ENCODE results near the gene TEX35.

TEX35 gene

DNA sequence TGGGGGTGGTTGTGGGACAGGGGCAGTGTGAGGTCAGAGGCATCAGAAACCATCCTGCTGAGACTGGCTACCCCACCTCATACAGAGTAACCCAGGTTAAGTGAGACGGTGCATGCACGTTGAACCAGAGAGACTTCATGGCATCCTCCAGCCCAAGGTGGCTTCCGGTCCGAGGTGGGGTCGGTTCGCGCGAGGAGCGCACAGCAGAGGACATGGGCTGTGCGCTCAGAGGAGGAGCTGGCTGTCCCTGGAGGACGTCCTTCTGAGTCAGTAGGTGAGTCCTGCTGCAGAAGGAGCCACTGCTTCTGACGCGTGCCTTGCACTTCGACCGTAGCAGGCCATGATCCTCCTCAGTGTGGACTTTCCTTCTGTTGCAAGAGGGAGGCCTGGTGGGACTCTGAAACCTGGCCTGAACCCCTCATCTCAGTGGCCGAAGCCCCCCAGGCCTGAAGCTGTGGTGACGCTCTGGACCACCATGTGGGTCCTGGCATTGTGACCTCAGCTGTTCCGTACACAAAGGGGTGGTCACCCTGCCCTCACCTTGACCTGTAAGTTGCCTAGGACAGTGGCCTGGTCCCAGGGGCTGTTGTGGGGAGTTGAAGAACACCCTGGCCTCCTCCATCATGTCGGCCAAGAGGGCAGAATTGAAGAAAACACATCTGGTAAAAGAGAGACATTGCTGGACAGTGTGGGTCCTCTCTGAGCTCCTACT lies at the start of gene TEX35:
TEX35 (plus strand) TSS at position 544 of the 712 bp plus-strand sequence; CDS start at position 624, 80 bp downstream.
- DNase-seq = no peak

DNA sequence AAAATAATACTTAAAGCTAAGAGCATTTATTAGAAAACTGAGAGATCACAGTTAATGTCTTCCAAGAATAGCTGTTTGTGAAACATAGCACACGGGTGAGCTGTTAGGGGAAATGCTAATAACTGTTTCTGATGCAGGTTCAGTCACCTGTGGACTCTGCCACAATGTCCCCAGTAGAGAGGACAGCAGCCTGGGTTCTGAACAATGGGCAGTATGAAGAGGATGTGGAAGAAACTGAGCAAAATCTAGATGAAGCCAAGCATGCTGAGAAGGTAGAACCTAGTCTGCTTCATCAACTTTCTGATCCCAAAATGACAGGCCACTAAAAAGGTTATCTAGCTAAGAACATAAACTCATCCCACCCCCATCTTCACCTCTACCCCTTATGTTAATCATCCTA lies 48.8 kb upstream of the TEX35 start:
- no peak for DNase-seq

DNA sequence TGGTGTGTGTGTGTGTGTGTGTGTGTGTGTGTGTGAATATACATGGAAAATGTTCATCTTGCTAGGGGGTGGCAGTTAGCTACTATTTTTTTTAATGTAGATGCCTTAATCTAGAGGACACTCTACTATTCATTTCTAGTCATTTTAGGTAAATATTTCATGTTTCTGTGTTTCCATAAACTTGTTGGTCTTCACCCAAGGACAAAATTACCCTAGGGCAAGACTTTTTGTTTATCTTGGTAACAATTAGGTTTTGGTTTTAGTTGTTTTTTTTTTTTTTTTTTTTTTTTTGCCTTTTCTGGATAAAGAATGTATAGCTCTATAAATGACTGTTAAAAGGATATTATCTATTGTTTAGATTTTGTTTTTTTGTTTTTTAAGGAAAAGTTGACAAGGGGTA lies 48.3 kb upstream of the TEX35 start:
- DNase-seq = no peak

DNA sequence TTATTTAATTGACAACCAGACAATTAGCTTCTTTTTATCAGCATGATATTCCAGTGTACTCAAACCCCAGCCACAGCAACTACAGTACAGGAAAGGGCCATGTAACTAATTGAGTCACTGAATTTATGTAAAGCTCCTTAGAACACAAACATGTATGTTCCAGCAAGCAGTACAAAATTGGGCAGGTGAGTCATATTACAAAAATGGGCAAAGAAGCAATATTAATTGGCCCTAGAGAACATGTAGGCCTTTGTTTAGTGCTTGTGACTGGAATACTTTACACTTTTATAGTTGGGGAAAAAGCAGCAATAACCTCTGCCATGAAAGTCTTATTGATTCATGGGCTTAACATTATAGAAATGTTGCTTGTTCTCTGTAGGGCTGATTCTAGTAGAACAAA lies 47.9 kb upstream of the TEX35 start:
- DNase-seq = no peak

DNA sequence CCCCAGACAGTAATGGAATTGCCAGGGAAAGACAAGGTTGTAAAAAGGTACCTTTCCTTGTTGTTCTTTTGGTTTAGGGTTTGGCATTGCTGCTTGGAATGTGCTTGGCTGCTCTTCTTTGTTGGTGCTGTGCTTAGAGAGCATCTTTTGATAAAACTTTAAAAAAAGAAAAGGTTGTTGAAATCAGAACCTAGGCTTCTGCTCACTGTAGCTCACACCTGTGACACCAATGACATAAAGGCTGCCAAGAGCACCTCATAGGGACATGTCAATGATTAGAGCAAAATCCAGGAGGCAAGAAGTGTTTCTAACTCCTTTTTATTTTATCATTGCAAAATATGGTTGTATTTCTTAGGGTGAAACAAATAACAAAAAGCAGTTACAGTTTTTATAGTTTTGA lies 45.1 kb upstream of the TEX35 start:
- no peak for DNase-seq

DNA sequence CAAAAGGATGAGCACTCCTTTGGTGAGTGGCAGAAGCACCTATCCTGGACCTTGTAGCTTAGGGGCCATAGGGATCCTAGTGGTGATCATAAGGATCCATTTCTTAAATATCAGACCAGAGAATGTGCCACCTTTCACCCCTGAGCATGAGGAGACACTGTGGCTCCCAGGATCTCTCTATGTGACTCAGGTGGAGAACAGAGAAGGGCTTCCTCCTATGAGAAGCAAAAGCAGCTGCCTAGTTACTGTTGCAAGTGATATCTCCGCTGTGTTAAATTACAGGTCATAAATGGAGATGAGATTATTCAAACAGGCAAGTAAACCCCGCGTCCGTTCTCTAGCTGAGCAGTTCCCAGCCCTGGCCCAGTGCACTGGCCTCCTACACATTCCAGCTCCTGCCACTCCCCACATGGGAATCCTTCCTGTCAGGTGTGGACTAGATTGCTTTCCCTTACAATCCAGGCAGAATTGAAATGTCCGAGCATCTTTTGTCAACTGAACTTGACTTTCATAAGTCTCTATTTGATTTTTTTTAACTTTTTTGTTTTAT lies 42.4 kb upstream of the TEX35 start:
- no peak for DNase-seq

DNA sequence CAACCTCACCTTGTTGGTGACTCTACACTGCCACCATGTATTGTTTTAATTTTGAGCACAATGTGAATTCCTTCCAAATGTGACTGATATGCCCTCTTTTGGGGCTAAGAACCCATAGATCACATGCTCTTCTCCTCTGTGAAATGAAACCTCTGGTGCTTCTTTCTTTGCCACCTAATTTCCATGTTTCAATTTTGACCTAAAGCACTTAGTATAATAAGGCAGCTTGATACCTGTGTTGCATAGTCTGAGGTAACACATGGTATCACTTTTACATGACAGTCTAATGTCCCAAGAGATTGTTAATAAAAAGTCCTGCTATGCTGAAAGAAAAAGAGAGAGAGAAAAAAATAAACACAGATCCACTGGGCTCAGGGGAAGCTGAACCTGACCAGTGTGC lies 40.4 kb upstream of the TEX35 start:
- DNase-seq = no peak

DNA sequence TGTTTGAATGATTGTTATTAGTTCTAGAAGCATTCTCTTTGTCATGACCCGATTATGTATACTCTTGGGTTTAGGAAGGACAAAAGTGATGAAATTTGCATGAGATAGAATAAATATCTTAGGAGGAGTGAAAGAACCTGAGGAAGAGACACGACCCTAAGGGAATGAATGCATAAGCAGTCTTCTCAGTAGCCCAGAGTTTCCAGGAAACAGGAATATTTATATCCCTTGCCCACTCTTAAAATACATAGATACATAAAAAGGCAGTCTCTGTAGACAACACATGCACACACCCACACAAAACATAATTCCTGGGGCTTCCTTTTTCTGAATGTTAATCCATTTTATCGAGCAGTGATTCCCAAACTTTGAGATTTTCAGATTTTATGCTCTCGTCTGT lies 35.5 kb upstream of the TEX35 start:
- DNase-seq = no peak

DNA sequence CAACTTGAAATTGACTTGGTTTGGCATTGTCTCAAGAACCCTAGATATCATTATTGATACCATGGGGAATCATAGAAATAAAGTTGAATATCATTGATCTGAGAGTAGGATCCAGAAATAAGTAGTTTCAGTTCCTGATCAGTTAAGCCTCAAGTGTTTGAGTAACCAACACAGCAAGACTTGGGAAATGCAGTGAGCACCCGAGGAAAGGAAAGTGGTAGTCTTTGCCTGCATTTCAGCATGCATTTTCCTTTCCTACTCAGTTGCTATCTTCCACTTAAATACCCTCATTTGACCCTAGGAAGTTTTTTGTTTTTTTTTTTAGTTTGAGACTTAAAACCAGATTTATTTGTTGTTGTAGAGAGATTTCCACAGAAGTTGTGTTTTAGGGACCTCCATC lies 35.1 kb upstream of the TEX35 start:
- no peak for DNase-seq

DNA sequence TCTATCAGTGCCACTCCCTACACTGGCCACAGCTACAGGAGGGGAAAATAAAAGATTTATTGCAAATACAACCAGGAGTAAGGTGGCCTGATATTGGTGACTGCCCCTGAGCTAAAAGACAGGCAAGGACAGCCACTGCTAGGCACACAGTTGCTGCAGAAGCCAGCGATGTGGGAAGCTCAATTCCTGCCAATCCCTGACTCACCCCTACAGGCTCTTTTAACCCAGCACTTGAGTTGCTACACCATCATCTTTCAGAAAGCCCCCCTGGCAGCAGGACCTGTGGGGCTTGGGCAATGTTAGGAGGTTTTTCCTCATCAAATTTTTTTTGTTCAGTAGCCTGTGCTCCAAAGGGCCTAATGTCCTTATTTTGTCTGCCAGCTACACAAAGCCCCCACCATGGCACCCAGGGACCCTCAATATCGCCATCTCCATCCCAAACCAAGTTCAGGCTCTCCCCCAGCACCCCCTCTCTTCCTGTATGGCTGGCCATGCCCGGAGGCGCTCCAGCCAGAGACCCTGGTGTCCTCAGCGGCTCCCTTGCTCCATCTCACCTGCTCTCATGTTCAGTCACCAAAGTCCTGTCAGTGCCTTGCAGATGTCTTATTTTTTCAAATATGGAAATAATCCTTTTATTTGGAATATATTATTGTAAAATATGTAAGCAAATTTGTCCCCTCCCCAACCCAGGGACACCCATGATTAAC lies 29.5 kb upstream of the TEX35 start:
- DNase-seq = no peak

DNA sequence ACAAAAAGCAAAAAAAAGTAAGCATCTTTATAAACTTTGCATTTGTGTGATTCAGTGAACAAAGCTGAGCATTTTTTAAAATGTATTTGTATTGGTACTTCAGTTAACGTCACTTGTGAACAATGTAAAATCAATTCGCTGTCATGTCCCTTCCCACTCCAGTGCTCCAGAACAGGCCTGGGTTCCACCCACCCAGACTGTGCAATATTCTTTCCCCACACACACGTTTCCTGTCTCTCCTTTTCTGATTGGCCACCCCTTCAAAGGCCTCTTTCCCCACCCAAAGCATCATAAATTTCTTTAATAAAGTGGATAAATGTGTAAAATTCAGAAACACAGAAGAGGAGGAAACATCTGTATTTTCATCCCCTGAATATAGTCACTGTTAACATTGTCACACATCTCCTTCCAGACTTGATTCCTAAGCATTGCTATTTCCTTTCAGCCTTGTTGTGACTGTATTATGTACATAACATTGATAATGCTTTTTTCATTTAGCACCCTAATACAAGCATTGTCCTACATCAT lies 28.1 kb upstream of the TEX35 start:
- DNase-seq = no peak

DNA sequence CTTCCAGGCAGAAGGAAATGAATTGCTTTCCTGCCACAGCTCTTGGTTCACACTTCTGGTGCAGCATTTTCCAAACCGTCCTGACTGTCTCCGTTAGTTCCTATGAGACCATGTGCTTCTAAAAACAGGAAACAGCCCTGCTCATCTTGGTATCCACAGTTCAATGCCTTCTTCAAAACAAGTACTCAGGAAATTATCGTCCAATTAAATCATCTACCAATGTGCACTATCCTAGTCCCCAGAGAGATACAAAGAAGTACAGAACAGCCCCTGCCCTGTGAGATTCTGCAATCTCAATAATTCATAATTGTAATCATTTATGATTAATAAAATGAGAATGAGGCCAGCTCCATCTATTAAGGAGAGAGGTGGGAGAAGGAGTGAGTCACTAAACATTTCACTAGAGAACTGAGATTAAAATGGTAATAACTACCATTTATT lies 27.3 kb upstream of the TEX35 start:
- DNase-seq = no peak

DNA sequence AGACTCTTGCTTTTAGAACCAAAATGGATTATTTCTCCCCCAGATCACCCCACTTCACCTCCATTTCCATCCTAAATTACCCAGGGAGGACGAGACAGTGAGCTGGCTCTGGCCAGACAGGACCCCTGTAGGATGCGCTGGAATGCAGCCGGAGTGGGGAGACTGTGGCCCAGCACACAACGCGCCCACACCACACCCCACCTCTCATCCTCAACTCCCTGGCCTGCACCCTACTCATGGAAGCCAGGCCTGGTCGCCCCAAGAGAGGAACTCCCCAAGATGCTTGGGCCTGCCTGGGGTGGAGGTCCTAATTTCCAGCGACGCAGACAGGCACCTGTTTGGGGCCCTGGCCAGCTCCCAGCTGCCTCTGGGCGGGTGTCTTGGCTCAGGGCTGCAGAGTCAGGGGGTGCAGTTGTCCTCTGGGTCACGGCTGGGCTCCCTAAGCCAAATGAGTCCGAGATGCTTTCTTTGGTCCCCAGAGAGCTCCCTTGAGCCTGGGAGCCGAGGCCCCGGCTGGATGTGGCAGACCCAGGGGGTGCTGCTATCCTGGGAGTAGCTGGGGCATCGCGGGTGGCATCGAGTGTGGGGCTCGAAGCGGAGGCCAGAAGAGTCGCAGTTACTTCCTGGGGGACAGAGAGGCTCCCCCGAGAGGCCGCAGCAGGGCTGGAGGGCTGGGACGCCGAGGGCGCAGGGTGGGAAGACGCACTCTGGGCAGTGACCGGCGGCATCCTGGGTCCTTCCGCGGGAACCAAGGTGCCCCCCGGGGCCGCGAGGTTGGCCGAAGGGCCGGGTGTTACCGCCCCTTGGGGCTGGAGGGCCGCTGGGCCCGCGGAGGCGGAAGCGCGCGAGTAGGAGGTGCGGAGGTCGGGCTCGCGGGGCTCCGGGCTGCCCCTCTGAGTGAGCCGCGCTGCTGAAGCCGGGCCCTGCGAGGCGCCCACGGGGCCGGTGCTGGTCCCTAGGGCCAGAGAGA lies 26.5 kb upstream of the TEX35 start:
- DNase-seq = no peak

DNA sequence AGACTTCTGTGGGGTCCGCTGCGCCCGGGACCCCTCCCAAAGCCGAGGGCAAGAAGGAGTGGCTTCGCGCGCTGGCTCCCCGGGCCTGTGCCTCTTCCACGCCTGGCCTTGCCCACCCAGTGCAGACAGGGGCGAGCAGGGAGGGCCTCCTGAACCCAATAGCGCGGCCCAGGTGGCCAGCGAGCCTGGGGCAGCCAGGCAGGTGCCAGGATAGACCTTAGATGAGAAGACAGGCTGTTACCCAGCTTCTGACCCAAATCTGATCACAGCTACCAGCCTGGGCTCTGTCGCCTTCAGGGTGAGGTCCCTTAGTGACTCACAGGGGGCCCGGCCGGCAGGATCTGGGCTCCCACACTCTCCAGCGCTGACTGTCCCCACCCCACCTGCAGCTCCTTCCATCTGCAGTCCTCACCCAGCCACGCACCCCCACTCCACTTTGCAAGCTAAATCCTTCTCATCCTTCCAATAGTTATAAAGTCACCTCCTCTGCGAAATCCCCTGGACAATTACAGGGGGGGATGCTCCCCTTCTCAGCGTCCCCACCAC lies 25.8 kb upstream of the TEX35 start:
- DNase-seq = no peak

DNA sequence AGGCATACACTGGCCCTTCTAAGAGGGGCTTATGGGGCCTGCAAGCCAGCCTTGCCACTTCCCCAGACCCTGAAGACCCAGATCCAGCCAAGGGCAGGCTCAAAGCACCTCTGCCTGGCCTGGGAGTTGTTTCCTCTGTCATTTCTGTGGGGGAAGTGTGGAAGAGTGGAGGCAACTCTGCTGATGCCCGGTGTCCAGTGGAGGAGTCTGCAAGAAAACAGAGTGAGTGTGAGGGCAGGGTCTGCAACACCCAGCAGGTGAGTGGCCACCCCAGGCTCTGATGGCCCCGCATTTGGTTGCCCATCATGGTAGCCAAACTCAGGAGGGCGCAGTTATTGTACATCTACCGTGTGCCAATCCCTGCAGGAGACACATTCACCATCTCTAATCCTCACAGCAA lies 24.5 kb upstream of the TEX35 start:
- no peak for DNase-seq

DNA sequence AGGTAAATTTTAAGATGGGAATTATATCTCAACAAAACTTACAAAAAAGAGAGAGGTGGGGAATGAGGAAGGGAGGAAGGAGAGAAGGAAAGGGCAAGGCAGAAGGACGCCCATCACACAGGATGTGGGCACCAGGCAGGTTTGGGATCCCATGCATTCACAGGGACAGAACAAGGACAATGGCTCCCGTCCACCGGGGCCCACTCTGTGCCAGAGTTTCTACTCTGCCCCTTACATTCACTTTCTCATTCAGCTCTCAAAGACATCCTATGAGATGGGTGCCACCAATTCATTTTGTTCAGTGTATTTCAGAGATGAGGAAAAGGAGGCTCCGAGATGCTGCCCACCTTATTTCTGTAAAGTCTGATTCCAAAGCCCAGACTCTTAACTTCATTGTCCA lies 23.5 kb upstream of the TEX35 start:
- DNase-seq = no peak

DNA sequence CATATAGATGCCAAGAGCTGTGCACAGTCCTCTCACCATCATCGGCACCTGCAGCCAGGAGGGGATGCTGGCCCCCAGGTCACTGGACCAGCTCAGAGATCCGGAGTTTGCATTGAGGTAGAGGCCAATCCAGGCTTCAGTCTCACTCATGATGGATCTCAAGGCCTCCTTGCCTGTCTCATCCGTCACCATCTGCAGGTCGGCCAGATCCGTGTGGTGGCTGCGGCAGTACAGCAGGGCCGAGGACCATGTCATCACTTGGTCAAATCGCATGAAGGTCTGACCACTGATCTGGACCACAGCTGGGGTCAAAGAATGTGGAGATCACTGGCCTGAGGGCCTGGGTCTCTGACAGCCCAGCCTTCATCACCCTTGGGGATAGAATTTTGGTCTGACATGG lies 22.8 kb upstream of the TEX35 start:
- no peak for DNase-seq

DNA sequence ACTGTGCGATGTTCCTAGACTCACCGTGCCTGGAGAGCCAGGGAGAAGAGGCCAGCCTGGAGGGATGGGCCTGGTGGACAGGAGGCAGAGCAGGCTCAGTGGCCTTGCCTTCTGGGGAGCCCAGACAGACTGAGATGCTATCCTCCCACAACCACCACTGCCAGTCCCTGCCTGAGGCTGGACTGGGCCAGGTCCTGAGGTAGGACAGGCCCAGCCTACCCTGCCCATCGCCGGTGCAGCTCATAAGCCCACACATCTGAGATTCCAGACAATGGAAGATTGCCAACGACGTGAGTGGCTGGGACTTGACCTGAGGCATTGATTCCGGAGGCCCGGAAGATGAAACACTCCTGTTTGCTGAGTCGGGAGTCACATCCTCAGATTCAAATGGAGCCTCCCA lies 21.9 kb upstream of the TEX35 start:
- DNase-seq = no peak

DNA sequence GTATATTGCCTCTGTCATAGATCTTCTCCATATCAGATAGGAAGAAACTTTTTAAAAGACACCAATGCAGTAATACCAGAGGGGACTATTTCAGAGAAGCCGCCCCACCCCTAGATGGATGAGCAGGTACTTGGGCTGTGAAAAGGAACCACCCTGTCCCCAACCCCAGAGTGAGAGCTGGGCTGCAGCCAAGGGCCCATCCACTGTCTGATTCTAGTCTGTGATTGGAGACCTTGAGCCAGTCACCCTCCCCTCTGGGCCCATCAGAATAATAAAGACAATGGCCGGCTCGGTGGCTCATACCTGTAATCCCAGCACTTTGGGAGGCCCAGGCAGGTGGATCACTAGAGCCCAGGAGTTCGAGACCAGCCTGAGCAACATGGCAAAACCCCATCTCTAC lies 21.2 kb upstream of the TEX35 start:
- no peak for DNase-seq

DNA sequence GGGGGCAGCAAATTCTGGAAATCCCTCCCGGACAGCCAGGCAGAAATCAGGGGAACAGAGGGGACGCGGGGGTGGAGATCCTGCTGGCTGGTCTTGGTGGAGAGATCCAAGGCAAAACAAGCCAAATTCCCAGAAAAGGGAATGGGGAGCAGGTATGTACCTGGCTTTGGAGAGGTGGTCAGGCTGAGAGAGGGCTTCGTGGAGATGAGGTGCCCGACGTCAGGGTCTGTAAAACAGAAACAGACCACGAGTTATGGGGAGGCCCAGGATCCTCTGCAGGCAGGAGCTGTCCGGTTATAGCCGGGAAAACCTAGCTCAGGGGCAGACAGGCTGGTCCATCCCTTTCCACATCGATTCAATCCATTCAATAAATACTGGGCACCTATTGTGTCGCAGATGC lies 20.6 kb upstream of the TEX35 start:
- DNase-seq = no peak

DNA sequence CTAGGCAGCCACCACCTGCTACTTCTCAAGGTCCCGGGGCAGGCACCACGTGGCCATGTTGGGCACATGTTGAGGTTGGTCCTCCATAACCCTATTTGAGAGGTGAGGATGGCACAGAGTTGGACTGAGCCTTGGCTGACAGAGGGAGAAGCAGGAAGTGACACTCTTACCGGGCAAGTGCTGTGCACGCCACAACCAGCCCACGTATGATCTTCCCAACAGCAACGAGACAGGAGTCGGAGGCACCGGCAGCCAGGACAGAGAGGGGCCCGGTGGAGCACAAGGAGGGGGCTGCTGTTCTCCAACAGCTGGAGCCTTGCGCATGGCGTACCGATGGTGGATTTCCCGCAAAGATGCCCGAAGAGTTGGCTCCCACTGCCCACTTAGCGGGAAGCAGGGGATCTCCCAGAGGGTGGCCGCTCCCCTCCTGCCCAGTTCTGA lies 19.6 kb upstream of the TEX35 start:
- no peak for DNase-seq

DNA sequence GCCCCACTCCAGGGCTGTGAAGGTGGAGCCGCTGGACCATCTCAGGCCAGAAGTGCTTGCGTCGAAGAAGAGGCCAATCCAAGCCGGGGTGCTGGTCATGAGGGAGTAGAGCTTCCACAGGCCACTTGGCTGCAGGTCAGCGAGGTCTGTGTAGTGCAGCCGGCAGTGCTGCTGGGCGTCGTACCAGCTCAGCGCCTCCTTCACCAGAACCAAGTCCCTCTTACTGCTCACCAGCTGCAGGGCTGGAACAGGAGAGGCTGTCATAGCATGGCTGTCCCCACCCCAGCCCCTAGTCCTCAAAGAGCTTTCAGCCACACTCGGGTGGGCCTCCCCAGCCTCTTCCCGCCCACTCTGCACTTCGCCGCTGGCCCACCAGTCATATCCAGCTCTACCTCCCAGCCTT lies 18.3 kb upstream of the TEX35 start:
- no peak for DNase-seq

DNA sequence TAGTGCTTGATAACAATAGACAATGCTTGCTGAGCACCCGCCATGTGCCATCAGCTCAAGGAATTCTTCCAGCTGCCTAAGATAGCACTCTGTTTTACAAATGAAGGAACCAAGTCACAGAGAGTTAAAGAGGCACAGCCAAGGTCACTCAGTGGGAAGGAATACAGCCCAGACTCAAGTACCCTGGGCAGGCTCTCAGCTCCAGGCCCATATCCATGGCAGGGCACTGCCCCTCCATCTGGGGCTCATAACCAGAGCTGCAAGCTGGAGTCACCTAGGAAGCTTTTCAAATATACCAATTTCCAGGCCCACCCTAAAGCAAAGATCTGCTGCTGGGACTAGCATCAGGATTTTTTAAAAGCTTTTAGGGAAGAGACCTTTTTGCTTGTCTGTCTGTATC lies 17.8 kb upstream of the TEX35 start:
- DNase-seq = no peak
